K562 (cell line): ENCODE results near the gene RGR. TPM values are rescaled to one million over a fixed set of nuclear protein-coding genes. Genes with fewer than 3 reads are reported as not detected.

Source experiments
- BRCA1 ChIP-seq, 2 experiments: fragments of 450-650 bp in 1 of 2; sonication (generic) in 1 of 2; formaldehyde crosslinking in 1 of 2; IDR thresholded peaks; 2 replicates each; pipeline versions ENCODE4 v1.5.0 to v1.6.1; 2017 to 2020; ENCODE audit warnings: mild to moderate bottlenecking in 1 of 2, missing genetic modification reagents in 1 of 2
- CHD1 ChIP-seq: fragments of 200-600 bp; sonication (generic); IDR thresholded peaks from one replicate; pipeline ENCODE4 v1.6.1; 2012; ENCODE audit warnings: mild to moderate bottlenecking, moderate library complexity, low read length, inconsistent platforms
- CTBP1 ChIP-seq: fragments of 450-650 bp; IDR thresholded peaks from 2 replicates; pipeline ENCODE4 v1.6.1; 2016; ENCODE audit warnings: borderline replicate concordance
- GABPA ChIP-seq: fragments of 200-800 bp; sonication (Bioruptor generic); conservative IDR thresholded peaks from 2 replicates; pipeline ENCODE4 v1.6.1; 2016; ENCODE audit warnings: low read depth, missing genetic modification characterization, missing compliant biosample characterization
- ID3 ChIP-seq, 2 experiments: fragments of 250-450 bp in 1 of 2; fragments of 450-650 bp in 1 of 2; sonication (Bioruptor Pico) in 1 of 2; IDR thresholded peaks; 2 replicates each; pipeline versions ENCODE4 v1.6.1 to v1.8.0; 2016 to 2021; ENCODE audit warnings: mild to moderate bottlenecking in 2 of 2, moderate library complexity in 2 of 2, missing compliant biosample characterization in 1 of 2, missing genetic modification characterization in 1 of 2
- MAFF ChIP-seq: IDR thresholded peaks from 2 replicates; pipeline ENCODE4 v1.6.1; 2012; ENCODE audit warnings: low read length, improper control_type of control experiment
- MAFK ChIP-seq: IDR thresholded peaks from 2 replicates; pipeline ENCODE4 v1.6.1; 2011; ENCODE audit warnings: low read length, improper control_type of control experiment
- MIER1 ChIP-seq: fragments of 450-650 bp; IDR thresholded peaks from 2 replicates; pipeline ENCODE4 v1.6.1; 2016; ENCODE audit warnings: antibody characterized with exemption, mild to moderate bottlenecking, low read depth
- MITF ChIP-seq: IDR thresholded peaks from 2 replicates; pipeline ENCODE4 v1.6.1; 2014; ENCODE audit warnings: antibody characterized with exemption
- NFATC3 ChIP-seq: fragments of 450-650 bp; IDR thresholded peaks from 2 replicates; pipeline ENCODE4 v1.6.1; 2017; ENCODE audit warnings: mild to moderate bottlenecking
- NFIC ChIP-seq: fragments of 450-650 bp; IDR thresholded peaks from 2 replicates; pipeline ENCODE4 v1.6.1; 2017; ENCODE audit warnings: mild to moderate bottlenecking, inconsistent platforms
- NFYB ChIP-seq: IDR thresholded peaks from 2 replicates; pipeline ENCODE4 v1.6.1; 2011; ENCODE audit warnings: mild to moderate bottlenecking, moderate library complexity; ENCODE audit not compliant: insufficient read length; ENCODE audit errors: extremely low read depth
- RBM22 ChIP-seq: fragments of 200-400 bp; formaldehyde crosslinking; IDR thresholded peaks from 2 replicates; pipeline ENCODE4 v1.6.1; 2018; ENCODE audit warnings: low read length, low read depth; ENCODE audit not compliant: poor library complexity, severe bottlenecking
- RBM25 ChIP-seq: fragments of 200-400 bp; formaldehyde crosslinking; IDR thresholded peaks from 2 replicates; pipeline ENCODE4 v1.6.1; 2018; ENCODE audit warnings: low read length, low read depth, moderate library complexity; ENCODE audit not compliant: severe bottlenecking
- SIN3A ChIP-seq, 2 experiments: fragments of 150-350 bp in 1 of 2; IDR thresholded peaks; 2 replicates each; pipeline ENCODE4 v1.6.1; 2011 to 2016; ENCODE audit warnings: borderline replicate concordance in 2 of 2, low read depth in 2 of 2, low read length in 2 of 2, mild to moderate bottlenecking in 2 of 2, moderate library complexity in 2 of 2; ENCODE audit not compliant: control insufficient read depth in 1 of 2
- SREBF1 ChIP-seq: fragments of 150-350 bp; IDR thresholded peaks from 2 replicates; pipeline ENCODE4 v1.6.1; 2014; ENCODE audit warnings: antibody characterized with exemption, low read depth, low read length, borderline replicate concordance
- THRB ChIP-seq: fragments of 450-650 bp; formaldehyde crosslinking; conservative IDR thresholded peaks from 2 replicates; pipeline ENCODE4 v1.4.0; 2022; ENCODE audit warnings: mild to moderate bottlenecking, missing genetic modification characterization
- ZBTB33 ChIP-seq: sonication (generic); formaldehyde crosslinking; IDR thresholded peaks from 2 replicates; pipeline ENCODE4 v1.8.1; 2023; ENCODE audit warnings: mild to moderate bottlenecking, missing genetic modification reagents
- ZFX ChIP-seq: sonication (generic); formaldehyde crosslinking; IDR thresholded peaks from 2 replicates; pipeline ENCODE4 v1.8.0; 2022; ENCODE audit warnings: mild to moderate bottlenecking, missing genetic modification reagents, moderate library complexity
- ZNF23 ChIP-seq: fragments of 250-450 bp; sonication (Bioruptor Pico); IDR thresholded peaks from 2 replicates; pipeline ENCODE4 v1.4.0; 2020; ENCODE audit warnings: mild to moderate bottlenecking
- ZNF263 ChIP-seq: sonication (generic); formaldehyde crosslinking; IDR thresholded peaks from 2 replicates; pipeline ENCODE4 v1.8.0; 2022; ENCODE audit warnings: mild to moderate bottlenecking, missing genetic modification reagents, borderline replicate concordance
- ZNF436 ChIP-seq: fragments of 250-450, 450-650 bp; sonication (Bioruptor Pico); formaldehyde crosslinking; IDR thresholded peaks from 2 replicates; pipeline ENCODE4 v1.7.0; 2020; ENCODE audit warnings: mild to moderate bottlenecking
- ZNF77 ChIP-seq: fragments of 250-450 bp; sonication (Bioruptor Pico); IDR thresholded peaks from 2 replicates; pipeline ENCODE4 v1.5.0; 2020
- ZSCAN32 ChIP-seq: fragments of 450-650 bp; formaldehyde crosslinking; IDR thresholded peaks from 2 replicates; pipeline ENCODE4 v1.4.0; 2020; ENCODE audit warnings: mild to moderate bottlenecking, moderate library complexity
- polyA plus RNA-seq, 8 experiments: library from polyadenylated mRNA; depleted of rRNA in 4 of 8; stranded (reverse) in 5 of 8; unstranded in 3 of 8; fragments of >200 nt; fragmentation: Nextera tagmentation in 2 of 8; fragmentation: Illumina TruSeq in 1 of 8; extraction: Ambion mirVana in 2 of 8; extraction: Trizol in 1 of 8; gene quantifications; 2 replicates each; pipeline versions ENCODE4 v1.2.1 to v1.2.3, GENCODE V29; 2011 to 2014; ENCODE audit warnings: inconsistent platforms in 1 of 8, missing spikeins in 1 of 8
- total RNA-seq, 7 experiments: library from RNA; depleted of rRNA in 6 of 7; stranded (reverse); fragments of >200 nt in 6 of 7; fragmentation: Illumina TruSeq in 2 of 7; extraction: Trizol in 2 of 7; gene quantifications; 2 replicates each; pipeline versions ENCODE4 v1.2.1 to v1.2.3, GENCODE V29; 2011 to 2021; ENCODE audit warnings: low replicate concordance in 1 of 7

The RGR gene
- total and polyA plus RNA-seq, 9 of the 15 experiments (the other 6 are each of a cell fraction or from before 2014, with no cell fraction given): not detected

- no peak for TF ChIP-seq THRB (CRISPR knock-in tag)
- no peak for TF ChIP-seq MIER1
- no peak for TF ChIP-seq ZBTB33 (CRISPR knock-in tag)
- TF ChIP-seq MAFF: no peak
- TF ChIP-seq ID3 (CRISPR knock-in tag; IDR thresholded peaks at IDR 0.05): no peak
- 0 out of 2 replicates have a peak, but pooled peaks have one; percentile 31 for TF ChIP-seq ID3 (tag; IDR thresholded peaks at IDR 0.05)
- TF ChIP-seq ZNF23 (CRISPR knock-in tag): no peak
- TF ChIP-seq BRCA1 (IDR thresholded peaks at IDR 0.05): no peak
- no peak for TF ChIP-seq BRCA1 (CRISPR knock-in tag; IDR thresholded peaks at IDR 0.05)
- no peak for TF ChIP-seq SIN3A (IDR thresholded peaks at IDR 0.05; ENCODE audit: borderline replicate concordance in 2 of 2, control insufficient read depth in 1 of 2, low read depth in 2 of 2, low read length in 2 of 2)
- TF ChIP-seq NFYB: no peak
- TF ChIP-seq SREBF1: no peak
- no peak for TF ChIP-seq NFIC
- no peak for TF ChIP-seq ZNF77 (CRISPR knock-in tag)
- peak; percentile 35 for TF ChIP-seq ZFX (CRISPR knock-in tag)
- no peak for TF ChIP-seq GABPA
- TF ChIP-seq CTBP1: no peak
- peak; percentile 27; the same call in 1 of the 2 replicates for TF ChIP-seq ZNF263 (CRISPR knock-in tag)
- no peak for TF ChIP-seq ZNF436 (CRISPR knock-in tag)
- TF ChIP-seq MAFK: no peak
- TF ChIP-seq ZSCAN32: no peak
- TF ChIP-seq RBM25: no peak
- no peak for TF ChIP-seq RBM22
- no peak for TF ChIP-seq MITF
- TF ChIP-seq NFATC3: no peak
- TF ChIP-seq CHD1: no peak
Observed at GRCh38 chr10:84201244-84201606, 43.6 kb upstream of the RGR start (continued).
